GM21381 (cell line): ENCODE data around the gene MRPL24.
A peak's percentile ranks its signal among the peaks of the same experiment; 100 is the strongest.

Source experiments
- ATAC-seq: cut with Tn5 transposase; IDR thresholded peaks from one replicate; pipeline ENCODE4 v1.9.1; 2021; ENCODE audit warnings: mild to moderate bottlenecking, moderate library complexity; ENCODE audit not compliant: unreplicated experiment

Gene MRPL24

GRCh38 chr1:156744344-156744743, 3.5 kb upstream of the MRPL24 start:
- no peak for ATAC-seq

- no peak for ATAC-seq
Measured at GRCh38 chr1:156743367-156744302, 2.7 kb upstream of the MRPL24 start.

GRCh38 chr1:156742801-156743200, 1.9 kb upstream of the MRPL24 start:
- ATAC-seq, result no peak

GRCh38 chr1:156742017-156742416, 1.1 kb upstream of the MRPL24 start:
- no peak for ATAC-seq

DNA sequence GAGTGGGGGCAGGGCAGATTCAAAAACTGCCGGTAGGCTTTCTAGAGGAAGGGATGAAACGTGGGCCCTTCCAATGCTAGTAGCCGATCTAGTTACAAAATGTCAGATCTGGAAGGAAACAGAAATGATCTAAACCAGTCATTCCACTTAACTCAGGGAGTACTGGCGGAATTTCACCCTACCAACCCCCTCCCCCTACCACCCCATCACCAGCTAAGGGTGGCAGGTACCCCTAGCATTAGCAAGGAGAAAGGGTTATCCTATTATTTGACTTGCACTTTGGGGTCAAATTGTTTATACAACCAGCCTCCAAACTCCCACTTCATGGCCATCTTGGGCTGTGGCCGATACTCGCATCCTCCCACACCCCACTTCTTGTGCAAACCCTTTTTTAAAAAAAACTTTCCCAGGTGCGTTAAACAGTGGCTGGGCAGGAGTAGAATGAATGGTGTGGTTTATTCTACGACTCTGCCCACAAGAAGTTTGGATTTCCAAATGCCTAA, 644 bp upstream of the MRPL24 start:
- no peak for ATAC-seq

- ATAC-seq, result peak; percentile 4
Measured at GRCh38 chr1:156740237-156740740, 599 bp downstream of the MRPL24 start.

GRCh38 chr1:156738916-156739315, 2.0 kb downstream of the MRPL24 start:
- no peak for ATAC-seq

DNA sequence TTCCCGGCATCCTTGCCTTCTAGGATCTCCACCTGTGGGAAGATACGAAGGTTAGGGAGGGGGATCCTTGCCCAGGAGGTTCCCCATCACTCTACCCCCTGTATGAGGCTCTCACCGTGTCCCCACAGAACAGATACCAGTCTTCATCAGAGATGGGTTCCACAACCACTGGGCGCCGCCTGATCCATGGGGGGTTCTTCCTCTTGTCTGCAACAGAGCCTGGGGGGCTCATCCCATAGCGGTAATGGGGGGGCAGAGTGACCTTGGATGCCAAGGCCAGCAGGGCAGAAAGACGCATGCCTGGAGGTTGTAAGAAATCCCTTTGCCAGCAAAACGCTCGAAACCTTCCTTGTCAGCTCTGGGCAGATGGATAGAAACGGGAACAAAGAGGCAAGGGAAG, 2.5 kb downstream of the MRPL24 start:
- ATAC-seq, result no peak

DNA sequence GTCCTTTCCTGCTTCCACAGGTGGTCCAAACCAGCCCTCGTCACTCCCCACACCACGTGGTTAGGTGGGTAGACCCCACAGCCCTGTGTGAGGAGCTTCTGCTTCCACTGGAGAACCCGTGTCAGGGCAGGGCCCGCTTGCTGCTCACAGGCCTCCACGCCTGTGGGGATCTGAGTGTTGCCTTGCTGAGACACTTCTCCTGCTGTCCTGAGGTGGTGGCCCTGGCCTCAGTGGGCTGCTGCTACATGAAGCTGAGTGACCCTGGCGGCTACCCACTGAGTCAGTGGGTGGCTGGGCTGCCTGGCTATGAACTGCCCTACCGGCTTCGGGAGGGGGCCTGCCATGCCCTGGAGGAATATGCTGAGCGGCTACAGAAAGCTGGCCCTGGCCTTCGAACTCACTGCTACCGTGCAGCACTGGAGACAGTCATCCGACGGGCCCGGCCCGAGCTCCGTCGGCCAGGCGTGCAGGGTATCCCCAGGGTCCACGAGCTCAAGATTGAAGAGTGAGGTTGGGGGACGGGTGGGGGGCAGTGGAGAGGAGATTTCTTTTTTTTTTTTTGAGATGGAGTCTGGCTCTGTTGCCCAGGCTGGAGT, 6.8 kb downstream of the MRPL24 start:
- ATAC-seq, result no peak

DNA sequence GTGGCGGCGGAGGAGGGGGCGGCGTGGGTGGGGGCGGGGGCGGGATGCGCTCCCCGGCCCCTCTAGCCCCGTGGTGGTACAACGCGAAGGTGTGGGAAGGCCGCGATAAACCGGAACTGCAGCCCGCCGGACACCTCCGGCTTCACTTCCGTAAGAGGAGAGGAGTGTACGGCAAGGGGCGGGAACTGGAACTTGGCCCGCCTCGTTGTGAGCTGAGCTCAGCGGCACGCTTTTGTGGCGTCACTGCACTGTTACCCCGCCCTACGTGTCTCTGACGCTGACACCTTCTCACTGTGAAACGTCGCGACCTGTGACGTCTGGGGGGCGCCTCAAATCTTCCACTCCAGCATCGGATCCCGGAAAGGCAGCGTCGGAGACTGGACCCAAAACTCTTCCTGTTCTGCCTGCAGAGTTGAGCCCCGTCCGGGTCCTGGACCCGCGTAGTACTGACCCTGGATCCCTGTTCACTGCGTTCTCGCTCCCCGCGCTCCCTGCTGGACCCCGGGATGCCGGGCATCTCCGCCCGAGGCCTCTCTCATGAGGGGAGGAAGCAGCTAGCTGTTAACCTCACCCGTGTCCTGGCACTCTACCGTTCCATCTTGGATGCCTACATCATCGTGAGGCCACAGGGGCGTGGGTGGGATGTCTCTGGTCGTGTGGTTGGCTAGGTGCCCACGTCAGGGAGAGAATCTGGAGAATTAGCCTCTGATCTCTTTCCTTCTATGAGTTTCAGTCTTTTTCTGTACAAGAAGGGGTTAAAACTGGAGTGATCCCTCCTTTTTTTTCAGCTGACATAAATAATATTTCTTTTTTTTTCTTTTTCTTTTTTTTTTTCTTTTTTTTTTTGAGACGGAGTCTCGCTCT, 12.1 kb downstream of the MRPL24 start, which contains the start of gene ISG20L2:
ISG20L2 (minus strand) TSS at position 168 of the 864 bp plus-strand sequence. CDS start 1,114 bp downstream, outside the sequence.
- ATAC-seq, result peak; percentile 86

DNA sequence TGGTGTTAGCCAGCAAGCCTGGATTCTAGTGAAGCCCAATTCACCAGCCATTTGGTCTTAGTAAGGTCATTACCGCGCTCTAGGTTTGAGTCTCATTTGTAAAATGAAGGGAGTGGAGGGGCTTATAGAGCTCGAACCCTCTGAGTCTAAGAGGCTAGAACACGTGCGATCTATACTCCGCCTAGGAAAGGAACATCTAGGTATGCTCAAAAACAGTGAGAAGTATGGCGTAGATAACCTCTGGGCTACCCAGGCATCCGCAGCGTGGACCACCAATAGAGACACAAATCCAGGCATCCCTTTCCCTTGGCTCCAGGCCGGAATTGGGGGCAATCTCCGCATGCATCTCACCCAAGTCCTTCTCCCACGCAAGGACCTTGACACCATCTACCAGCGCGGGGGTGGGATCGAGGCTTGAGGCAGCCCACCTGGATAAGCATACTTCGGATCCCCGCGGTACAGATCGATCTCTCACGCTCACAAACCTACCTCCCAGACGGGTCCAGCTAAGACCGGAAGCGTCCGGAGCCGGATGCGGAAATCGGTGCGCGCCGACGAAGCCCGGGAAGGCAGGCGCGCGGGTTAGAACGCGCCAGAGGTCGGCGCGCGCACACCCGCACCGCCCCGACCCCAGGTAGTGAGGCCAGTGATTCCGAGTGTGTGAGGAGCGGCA, 12.8 kb downstream of the MRPL24 start, which contains the start of gene METTL25B:
METTL25B (plus strand) TSS at position 544 of the 673 bp plus-strand sequence. CDS start 636 bp downstream, outside the sequence.
- peak; percentile 43 for ATAC-seq

DNA sequence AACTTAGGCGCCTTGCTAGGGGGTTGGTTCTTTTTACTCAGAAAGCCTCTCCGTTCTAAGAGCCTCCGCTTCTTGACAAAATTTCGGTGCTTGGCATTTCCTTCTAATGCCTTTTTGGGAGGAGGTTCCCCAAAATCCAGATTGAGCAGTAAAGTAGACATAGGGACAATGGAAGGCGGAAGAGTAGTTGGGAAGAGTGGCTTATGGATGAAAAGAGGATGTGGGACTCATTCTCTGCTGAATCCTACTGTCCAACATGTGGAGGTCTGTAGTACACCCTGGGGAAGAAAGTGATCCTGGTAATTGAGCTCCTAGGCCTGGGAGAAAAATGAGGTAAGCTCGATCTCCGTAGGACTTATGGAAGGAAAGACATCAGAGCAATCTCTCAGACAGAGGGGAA, 13.4 kb downstream of the MRPL24 start:
- no peak for ATAC-seq

- ATAC-seq, result no peak
Measured at GRCh38 chr1:156726549-156727226, 14.2 kb downstream of the MRPL24 start.

- ATAC-seq, result no peak
Measured at GRCh38 chr1:156725683-156726280, 15.1 kb downstream of the MRPL24 start.

- no peak for ATAC-seq
Measured at GRCh38 chr1:156721535-156721934, 19.4 kb downstream of the MRPL24 start.

- ATAC-seq, result no peak
Measured at GRCh38 chr1:156721131-156721530, 19.8 kb downstream of the MRPL24 start.

- no peak for ATAC-seq
Measured at GRCh38 chr1:156717351-156717750, 23.5 kb downstream of the MRPL24 start.

DNA sequence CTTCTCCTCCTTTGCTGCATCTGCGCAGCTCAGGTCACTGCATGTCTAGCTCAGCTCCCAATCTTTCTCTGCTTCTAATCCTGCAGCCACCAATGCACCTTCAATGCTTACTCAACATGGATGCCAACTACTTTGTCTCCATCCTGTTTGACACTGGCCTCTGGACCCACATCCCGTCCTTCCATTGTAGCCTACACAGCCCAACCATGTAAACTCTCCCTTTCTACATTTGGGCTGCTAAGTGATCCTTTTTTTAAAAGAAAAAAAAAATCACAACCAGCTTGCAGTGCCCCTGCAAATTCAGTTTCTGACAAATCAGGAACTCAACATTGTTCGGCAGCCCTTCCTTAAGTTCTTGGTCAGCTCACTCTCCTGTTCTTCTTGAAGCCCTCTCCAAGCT, 26.1 kb downstream of the MRPL24 start:
- no peak for ATAC-seq

- ATAC-seq, result no peak
Measured at GRCh38 chr1:156712626-156713025, 28.3 kb downstream of the MRPL24 start.
